GM12878 (cell line): ENCODE measurements around the gene LCP1.

Experiments
- TCF7 ChIP-seq: IDR thresholded peaks from 2 replicates; pipeline ENCODE4 v1.6.1; 2014; ENCODE audit warnings: antibody characterized with exemption, borderline replicate concordance
- TF ChIP-seq, protein P1 (sequence below), 3 experiments: IDR thresholded peaks in 2 of 3; conservative IDR thresholded peaks in 1 of 3; 2 replicates each; pipeline ENCODE4 v1.5.1; 2011; ENCODE audit warnings: low read depth in 3 of 3, low read length in 3 of 3, mild to moderate bottlenecking in 3 of 3, control low read depth in 2 of 3, moderate library complexity in 2 of 3, inconsistent platforms in 1 of 3, mixed read lengths in 1 of 3; ENCODE audit not compliant: control insufficient read depth in 2 of 3, insufficient read depth in 1 of 3; ENCODE audit errors: extremely low read depth in 1 of 3

DNA sequence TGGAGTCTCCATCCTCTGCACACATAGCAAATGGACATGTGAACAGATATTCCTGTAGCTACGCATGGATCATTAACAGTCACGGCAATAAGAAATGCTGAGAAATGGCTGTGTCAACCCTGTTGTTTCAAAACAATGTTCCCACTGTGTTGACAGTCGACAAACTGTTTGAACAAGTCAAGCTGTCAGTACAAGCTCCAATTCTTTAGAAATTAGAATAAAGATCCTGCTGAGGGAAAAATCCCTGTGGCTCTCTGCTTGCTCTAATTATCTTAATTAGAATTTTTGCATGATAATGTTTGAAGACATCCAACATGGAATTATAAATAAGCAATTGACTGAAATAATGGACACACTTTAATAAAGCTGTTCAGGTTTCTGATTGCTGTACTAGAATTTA is 39.2 kb downstream of the LCP1 start:
- TF ChIP-seq TCF7: no peak
- TF ChIP-seq, protein P1, sequence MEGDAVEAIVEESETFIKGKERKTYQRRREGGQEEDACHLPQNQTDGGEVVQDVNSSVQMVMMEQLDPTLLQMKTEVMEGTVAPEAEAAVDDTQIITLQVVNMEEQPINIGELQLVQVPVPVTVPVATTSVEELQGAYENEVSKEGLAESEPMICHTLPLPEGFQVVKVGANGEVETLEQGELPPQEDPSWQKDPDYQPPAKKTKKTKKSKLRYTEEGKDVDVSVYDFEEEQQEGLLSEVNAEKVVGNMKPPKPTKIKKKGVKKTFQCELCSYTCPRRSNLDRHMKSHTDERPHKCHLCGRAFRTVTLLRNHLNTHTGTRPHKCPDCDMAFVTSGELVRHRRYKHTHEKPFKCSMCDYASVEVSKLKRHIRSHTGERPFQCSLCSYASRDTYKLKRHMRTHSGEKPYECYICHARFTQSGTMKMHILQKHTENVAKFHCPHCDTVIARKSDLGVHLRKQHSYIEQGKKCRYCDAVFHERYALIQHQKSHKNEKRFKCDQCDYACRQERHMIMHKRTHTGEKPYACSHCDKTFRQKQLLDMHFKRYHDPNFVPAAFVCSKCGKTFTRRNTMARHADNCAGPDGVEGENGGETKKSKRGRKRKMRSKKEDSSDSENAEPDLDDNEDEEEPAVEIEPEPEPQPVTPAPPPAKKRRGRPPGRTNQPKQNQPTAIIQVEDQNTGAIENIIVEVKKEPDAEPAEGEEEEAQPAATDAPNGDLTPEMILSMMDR (IDR thresholded peaks at IDR 0.05 in 2 of 3, conservative IDR thresholded peaks at IDR 0.05 in 1 of 3; ENCODE audit: control insufficient read depth in 2 of 3, extremely low read depth in 1 of 3, insufficient read depth in 1 of 3, low read depth in 3 of 3, low read length in 3 of 3): no peak
